ENCODE data around the gene TMEM9B. TPM values are rescaled to one million over a fixed set of nuclear protein-coding genes. Genes with fewer than 3 reads are reported as not detected.

The TMEM9B gene
- polyA plus RNA-seq, 1 of the 3 experiments (the other 2 are of a cell fraction): 21.8 TPM

DNA sequence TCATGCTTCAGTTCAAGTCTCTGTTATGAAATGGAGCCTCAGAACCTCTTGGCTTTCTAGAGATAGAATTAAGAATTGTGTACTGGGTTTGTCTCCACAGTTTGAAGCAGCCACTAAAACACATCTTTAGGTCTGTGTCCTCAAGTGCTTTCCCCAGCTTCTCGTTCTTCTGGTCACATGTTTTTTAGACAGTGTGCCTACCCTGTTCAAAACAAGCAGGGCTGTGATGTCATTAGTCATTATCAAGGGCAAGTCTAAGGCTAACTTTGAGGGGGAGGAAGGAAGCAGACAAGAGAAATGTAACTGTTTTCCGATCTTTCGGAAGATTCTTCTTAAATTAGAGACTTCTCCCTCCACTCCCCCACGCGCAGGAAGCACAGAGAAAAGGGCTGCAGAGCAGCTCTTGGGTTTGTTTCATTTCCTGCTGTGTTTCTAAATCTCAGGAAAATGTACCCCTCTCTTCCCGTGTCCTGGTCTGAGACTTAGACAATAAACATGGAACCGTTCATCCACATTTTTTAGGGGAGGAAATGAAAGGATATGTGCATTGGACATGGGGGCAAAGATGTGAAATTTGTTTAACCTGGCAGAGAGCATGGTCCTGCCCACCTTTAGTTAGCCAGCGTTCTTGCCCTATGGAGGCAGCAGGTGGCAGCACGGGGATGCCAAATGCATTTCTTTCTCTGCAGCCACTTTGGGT, 50.1 kb downstream of the TMEM9B start:
- Histone ChIP-seq H3K79me2 (ENCODE audit: insufficient read depth) (peaks cover 44% of the 10 kb centered on the region), H3K9me2 (no peaks in the 10 kb centered on the region), H3F3A (replicated peaks; ENCODE audit: insufficient read depth) (peaks cover 34% of the 10 kb centered on the region), H3K27me3 (ENCODE audit: insufficient read depth) (no peaks in the 10 kb centered on the region), H3K36me3 (replicated peaks in 1 of 2; ENCODE audit: control insufficient read depth in 1 of 2, insufficient read depth in 2 of 2, low read length in 1 of 2) (peaks cover 31% of the 10 kb centered on the region in 2 experiments), H3K9me3 (no peaks in the 10 kb centered on the region), H3K4me1 (ENCODE audit: control insufficient read depth in 1 of 2, insufficient read depth in 2 of 2, low read depth in 1 of 2, low read length in 1 of 2) (peaks cover 22 to 29% of the 10 kb centered on the region in 2 experiments), H3K4me3 (ENCODE audit: low read depth in 2 of 2, low read length in 1 of 2) (peak overlapping the region in 1 of 2 experiments; percentile 24; a peak in 1 of 4 replicates), H2AFZ (ENCODE audit: low read depth) (0 out of 2 replicates have a peak overlapping the region, but pooled peaks have one; percentile 32), H3K27ac (ENCODE audit: low read depth in 2 of 2, low read length in 1 of 2) (peak overlapping the region in 1 of 2 experiments; percentile 48; a peak in 3 of 4 replicates), H3K4me2 (peak overlapping the region; percentile 72), H3K9ac (peak overlapping the region; percentile 28; the same call in 1 of the 2 replicates), H4K20me1 (ENCODE audit: insufficient read depth) (peaks cover 5% of the 10 kb centered on the region; the same call in 1 of the 2 replicates)
- 43% methylated on average over 9 of the region's 9 CpGs for WGBS (ENCODE audit: low lambda C conversion rate)
- TF ChIP-seq EZH2phosphoT487 (IDR thresholded peaks at IDR 0.05; ENCODE audit: borderline replicate concordance, low read depth) (no peak), FOXM1 (IDR thresholded peaks at IDR 0.05; ENCODE audit: low read depth) (no peak), CHD2 (IDR thresholded peaks at IDR 0.05; ENCODE audit: low read length, partially characterized antibody) (no peak), CTCF (IDR thresholded peaks at IDR 0.05) (peak; percentile 78), SIN3A (IDR thresholded peaks at IDR 0.05; ENCODE audit: borderline replicate concordance, low read depth, low read length) (0 out of 2 replicates have a peak, but pooled peaks have one; percentile 36), SMC3 (IDR thresholded peaks at IDR 0.05; ENCODE audit: low read depth, low read length) (peak; percentile 82), RAD21 (IDR thresholded peaks at IDR 0.05; ENCODE audit: low read length) (peak; percentile 87), TCF12 (IDR thresholded peaks at IDR 0.05) (no peak), NFIC (IDR thresholded peaks at IDR 0.05; ENCODE audit: borderline replicate concordance) (no peak), GATA2 (CRISPR knock-in tag; IDR thresholded peaks at IDR 0.05) (no peak), MXI1 (IDR thresholded peaks at IDR 0.05; ENCODE audit: low read depth, low read length) (0 out of 2 replicates have a peak, but pooled peaks have one; percentile 37), RCOR1 (IDR thresholded peaks at IDR 0.05; ENCODE audit: low read length) (0 out of 2 replicates have a peak, but pooled peaks have one; percentile 12), RFX5 (IDR thresholded peaks at IDR 0.05; ENCODE audit: low read length) (no peak)
- TF ChIP-seq, protein P1, sequence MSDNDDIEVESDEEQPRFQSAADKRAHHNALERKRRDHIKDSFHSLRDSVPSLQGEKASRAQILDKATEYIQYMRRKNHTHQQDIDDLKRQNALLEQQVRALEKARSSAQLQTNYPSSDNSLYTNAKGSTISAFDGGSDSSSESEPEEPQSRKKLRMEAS (IDR thresholded peaks at IDR 0.05; ENCODE audit: low read depth): peak; percentile 32; the same call in 1 of the 2 replicates
- TF ChIP-seq, protein P2, sequence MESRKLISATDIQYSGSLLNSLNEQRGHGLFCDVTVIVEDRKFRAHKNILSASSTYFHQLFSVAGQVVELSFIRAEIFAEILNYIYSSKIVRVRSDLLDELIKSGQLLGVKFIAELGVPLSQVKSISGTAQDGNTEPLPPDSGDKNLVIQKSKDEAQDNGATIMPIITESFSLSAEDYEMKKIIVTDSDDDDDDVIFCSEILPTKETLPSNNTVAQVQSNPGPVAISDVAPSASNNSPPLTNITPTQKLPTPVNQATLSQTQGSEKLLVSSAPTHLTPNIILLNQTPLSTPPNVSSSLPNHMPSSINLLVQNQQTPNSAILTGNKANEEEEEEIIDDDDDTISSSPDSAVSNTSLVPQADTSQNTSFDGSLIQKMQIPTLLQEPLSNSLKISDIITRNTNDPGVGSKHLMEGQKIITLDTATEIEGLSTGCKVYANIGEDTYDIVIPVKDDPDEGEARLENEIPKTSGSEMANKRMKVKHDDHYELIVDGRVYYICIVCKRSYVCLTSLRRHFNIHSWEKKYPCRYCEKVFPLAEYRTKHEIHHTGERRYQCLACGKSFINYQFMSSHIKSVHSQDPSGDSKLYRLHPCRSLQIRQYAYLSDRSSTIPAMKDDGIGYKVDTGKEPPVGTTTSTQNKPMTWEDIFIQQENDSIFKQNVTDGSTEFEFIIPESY (IDR thresholded peaks at IDR 0.05; ENCODE audit: borderline replicate concordance, low read depth): no peak
- TF ChIP-seq, protein P3, sequence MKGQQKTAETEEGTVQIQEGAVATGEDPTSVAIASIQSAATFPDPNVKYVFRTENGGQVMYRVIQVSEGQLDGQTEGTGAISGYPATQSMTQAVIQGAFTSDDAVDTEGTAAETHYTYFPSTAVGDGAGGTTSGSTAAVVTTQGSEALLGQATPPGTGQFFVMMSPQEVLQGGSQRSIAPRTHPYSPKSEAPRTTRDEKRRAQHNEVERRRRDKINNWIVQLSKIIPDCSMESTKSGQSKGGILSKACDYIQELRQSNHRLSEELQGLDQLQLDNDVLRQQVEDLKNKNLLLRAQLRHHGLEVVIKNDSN (IDR thresholded peaks at IDR 0.05; ENCODE audit: borderline replicate concordance, low read depth): no peak
- POLR2A ChIA-PET: interaction anchor here (0.7 kb wide), 1 partner anchor 224 kb away, joined by 3 read pairs; no protein-coding TSS in a partner anchor
- peak; percentile 67 for DNase-seq
- CTCF ChIA-PET: interaction anchor here (0.6 to 2.6 kb wide), 24 partner anchors 10 to 352 kb away, joined by 3 to 32 read pairs (median 5); partner anchors contain the start of genes ASCL3, C11orf16, NRIP3 and TMEM9B
